SK-N-SH (cell line): ENCODE data around the gene SMAD7. TPM values are rescaled to one million over a fixed set of nuclear protein-coding genes. Genes with fewer than 3 reads are reported as not detected.
A peak's percentile ranks its signal among the peaks of the same experiment; 100 is the strongest.

ENCODE experiments used
- CTCF ChIA-PET: fragments of 300-600, 350-600 bp; formaldehyde crosslinking; extraction: SDS; loops from one replicate; lab custom pipeline; 2021; lab: Yijun Ruan, JAX
- POLR2A ChIA-PET: fragments of 350-600 bp; sonication (Branson Sonifier 250); formaldehyde crosslinking; extraction: SDS; loops from one replicate; lab custom pipeline; 2020; ENCODE audit warnings: antibody characterized with exemption, inconsistent platforms; lab: Yijun Ruan, JAX
- DNase-seq: peaks from one replicate; pipeline ENCODE4 v3.0.0; 2012
- H2AFZ ChIP-seq: fragments of 200-600 bp; sonication (generic); 2 replicates; pipeline ENCODE4 v1.8.1; 2016; ENCODE audit warnings: antibody characterized with exemption, mild to moderate bottlenecking, low read depth
- H3F3A ChIP-seq: fragments of 200-600 bp; sonication (generic); replicated peaks from 2 replicates; pipeline ENCODE3; 2016; ENCODE audit warnings: antibody characterized with exemption, mild to moderate bottlenecking; ENCODE audit not compliant: insufficient read depth
- H3K27ac ChIP-seq, 2 experiments: fragments of 200-500 bp in 1 of 2; fragments of 200-600 bp in 1 of 2; sonication (Bioruptor generic) in 1 of 2; sonication (generic), shearing (Covaris generic) in 1 of 2; 2 replicates each; pipeline versions ENCODE4 v1.5.1 to v1.6.1; 2014 to 2016; ENCODE audit warnings: low read depth in 2 of 2, inconsistent platforms in 1 of 2, low read length in 1 of 2, mild to moderate bottlenecking in 1 of 2, mixed read lengths in 1 of 2
- H3K27me3 ChIP-seq: fragments of 200-600 bp; sonication (generic), shearing (Covaris generic); 2 replicates; pipeline ENCODE4 v1.6.1; 2016; ENCODE audit warnings: mixed run types; ENCODE audit not compliant: insufficient read depth
- H3K36me3 ChIP-seq, 2 experiments: fragments of 200-500 bp in 1 of 2; fragments of 200-600 bp in 1 of 2; sonication (Bioruptor generic) in 1 of 2; sonication (generic) in 1 of 2; replicated peaks in 1 of 2; 2 replicates each; pipeline versions ENCODE3 to v1.5.1; 2014 to 2016; ENCODE audit warnings: low read length in 1 of 2, mild to moderate bottlenecking in 1 of 2; ENCODE audit not compliant: insufficient read depth in 2 of 2, control insufficient read depth in 1 of 2
- H3K4me1 ChIP-seq, 2 experiments: fragments of 200-500 bp in 1 of 2; fragments of 200-600 bp in 1 of 2; sonication (Bioruptor generic) in 1 of 2; sonication (generic), shearing (Covaris generic) in 1 of 2; 2 replicates each; pipeline versions ENCODE4 v1.5.1 to v1.6.1; 2014 to 2016; ENCODE audit warnings: low read depth in 1 of 2, low read length in 1 of 2, mixed run types in 1 of 2; ENCODE audit not compliant: insufficient read depth in 2 of 2, control insufficient read depth in 1 of 2
- H3K4me2 ChIP-seq: fragments of 200-600 bp; sonication (generic), shearing (Covaris generic); 2 replicates; pipeline ENCODE4 v1.6.1; 2017; ENCODE audit warnings: mixed run types
- H3K4me3 ChIP-seq, 2 experiments: fragments of 200-500 bp in 1 of 2; fragments of 200-600 bp in 1 of 2; sonication (Bioruptor generic) in 1 of 2; sonication (generic), shearing (Covaris generic) in 1 of 2; 2 replicates each; pipeline versions ENCODE4 v1.5.1 to v1.8.1; 2014 to 2016; ENCODE audit warnings: low read depth in 2 of 2, inconsistent platforms in 1 of 2, low read length in 1 of 2, mild to moderate bottlenecking in 1 of 2, mixed read lengths in 1 of 2, moderate library complexity in 1 of 2
- H3K79me2 ChIP-seq: fragments of 200-600 bp; sonication (generic); 2 replicates; pipeline ENCODE4 v1.8.1; 2017; ENCODE audit warnings: mild to moderate bottlenecking; ENCODE audit not compliant: insufficient read depth
- H3K9ac ChIP-seq: fragments of 200-600 bp; sonication (generic); 2 replicates; pipeline ENCODE4 v1.6.1; 2017; ENCODE audit warnings: mixed run types
- H3K9me2 ChIP-seq: fragments of 200-600 bp; sonication (generic); 2 replicates; pipeline ENCODE4 v1.6.1; 2017; ENCODE audit warnings: mixed run types
- H3K9me3 ChIP-seq: fragments of 200-600 bp; sonication (generic); 2 replicates; pipeline ENCODE4 v1.6.1; 2017; ENCODE audit warnings: mixed run types, mild to moderate bottlenecking, moderate library complexity
- H4K20me1 ChIP-seq: fragments of 200-600 bp; sonication (generic); 2 replicates; pipeline ENCODE4 v1.6.1; 2017; ENCODE audit warnings: mild to moderate bottlenecking, mixed run types; ENCODE audit not compliant: insufficient read depth
- CHD2 ChIP-seq: fragments of 150-350 bp; IDR thresholded peaks from 2 replicates; pipeline ENCODE4 v1.6.1; 2018; ENCODE audit warnings: low read length; ENCODE audit not compliant: partially characterized antibody
- ELF1 ChIP-seq: IDR thresholded peaks from 2 replicates; pipeline ENCODE4 v1.4.0; 2012
- EZH2phosphoT487 ChIP-seq: fragments of 200-600 bp; sonication (generic); IDR thresholded peaks from 2 replicates; pipeline ENCODE4 v1.6.1; 2017; ENCODE audit warnings: low read depth, mixed run types, mild to moderate bottlenecking, antibody characterized with exemption, moderate library complexity, borderline replicate concordance
- FOSL2 ChIP-seq: IDR thresholded peaks from 2 replicates; pipeline ENCODE4 v1.4.0; 2012; ENCODE audit warnings: low read depth, mild to moderate bottlenecking, moderate library complexity, borderline replicate concordance
- FOXJ3 ChIP-seq: sonication (generic); formaldehyde crosslinking; IDR thresholded peaks from 2 replicates; pipeline ENCODE4 v1.5.1; 2020; ENCODE audit warnings: mild to moderate bottlenecking, missing genetic modification reagents
- GATA2 ChIP-seq: sonication (generic); formaldehyde crosslinking; IDR thresholded peaks from 2 replicates; pipeline ENCODE4 v1.5.0; 2020; ENCODE audit warnings: mild to moderate bottlenecking, missing genetic modification reagents
- JUND ChIP-seq: IDR thresholded peaks from 2 replicates; pipeline ENCODE4 v1.4.0; 2012
- MAX ChIP-seq: IDR thresholded peaks from 2 replicates; pipeline ENCODE4 v1.4.0; 2012; ENCODE audit warnings: low read depth
- PBX3 ChIP-seq: IDR thresholded peaks from 2 replicates; pipeline ENCODE4; 2012
- POLR2AphosphoS5 ChIP-seq: IDR thresholded peaks from 2 replicates; pipeline ENCODE4 v1.6.1; 2012; ENCODE audit warnings: low read depth, low read length
- RCOR1 ChIP-seq: fragments of 150-350 bp; IDR thresholded peaks from 2 replicates; pipeline ENCODE4 v1.6.1; 2017; ENCODE audit warnings: antibody characterized with exemption, low read length
- TEAD4 ChIP-seq: IDR thresholded peaks from 2 replicates; pipeline ENCODE4 v1.4.0; 2012; ENCODE audit warnings: mild to moderate bottlenecking, borderline replicate concordance; ENCODE audit not compliant: insufficient read depth
- USF1 ChIP-seq: IDR thresholded peaks from 2 replicates; pipeline ENCODE4 v1.4.0; 2012; ENCODE audit warnings: low read depth, borderline replicate concordance
- ZBTB33 ChIP-seq: IDR thresholded peaks from 2 replicates; pipeline ENCODE4 v1.4.0; 2012; ENCODE audit warnings: low read depth, borderline replicate concordance
- WGBS: methylation state at CpG from one replicate; pipeline ENCODE4 v1.1.6; 2017; ENCODE audit warnings: low lambda C conversion rate; 5-methylcytosine and 5-hydroxymethylcytosine counted together
- polyA plus RNA-seq, 3 experiments: library from polyadenylated mRNA; depleted of rRNA; stranded (reverse); fragments of >200 nt; gene quantifications; 2 replicates each; pipeline ENCODE4 v1.2.3, GENCODE V29; 2012

The SMAD7 gene
- polyA plus RNA-seq, 1 of the 3 experiments (the other 2 are of a cell fraction), result 20.0 TPM

- no peak for TF ChIP-seq MAX
- TF ChIP-seq RCOR1, result no peak
- TF ChIP-seq FOXJ3 (CRISPR knock-in tag), result no peak
- no peak for TF ChIP-seq CHD2
- TF ChIP-seq, all 33 proteins: peak for 0
Observed at GRCh38 chr18:48933578-48934414, 17.0 kb downstream of the SMAD7 start (continued).

GRCh38 chr18:48932822-48933510 lies 17.8 kb downstream of the SMAD7 start:
- WGBS, result 66% methylated on average over 10 of the region's 10 CpGs
- POLR2A ChIA-PET, result interaction anchor here (1.3 kb wide), 1 partner anchor 74 kb away, joined by 7 read pairs; no protein-coding TSS in a partner anchor
- Histone ChIP-seq H3K4me1 (peaks cover 85 to 90% of the 10 kb centered on the region in 2 experiments), H3K9me2 (no peaks in the 10 kb centered on the region), H2AFZ (no peak overlapping the region), H3K79me2 (peaks cover 100% of the 10 kb centered on the region), H3K9ac (peak overlapping the region; percentile 37; the same call in 1 of the 2 replicates), H3K4me2 (peak overlapping the region; percentile 84), H3K27ac (peak overlapping the region; percentile 91 to 93), H3K9me3 (no peaks in the 10 kb centered on the region), H3K4me3 (0 out of 4 replicates have a peak overlapping the region, but pooled peaks of 1 of the 2 experiments have one; percentile 3), H3K27me3 (no peaks in the 10 kb centered on the region)
- no peak for DNase-seq
- TF ChIP-seq GATA2 (CRISPR knock-in tag) (no peak), FOSL2 (no peak), RCOR1 (no peak), ELF1 (no peak)
- TF ChIP-seq, all 33 proteins: peak for 0
- CTCF ChIA-PET, result interaction anchor here (0.9 to 2.5 kb wide), 7 partner anchors 9 to 578 kb away, joined by 3 to 8 read pairs (median 3); partner anchors contain the start of gene SMAD7
- Histone ChIP-seq H3K36me3 (peaks cover 7 to 28% of the 10 kb centered on the region in 2 experiments), H4K20me1 (peaks cover 96% of the 10 kb centered on the region), H3F3A (peaks cover 73% of the 10 kb centered on the region)

- no peak for DNase-seq
- Histone ChIP-seq H3F3A (peaks cover 76% of the 10 kb centered on the region), H3K27ac (peak overlapping the region; percentile 91 to 93), H4K20me1 (peaks cover 96% of the 10 kb centered on the region), H3K36me3 (peaks cover 5 to 25% of the 10 kb centered on the region in 2 experiments), H3K4me2 (peak overlapping the region; percentile 84), H3K9me2 (no peaks in the 10 kb centered on the region), H3K9ac (peak overlapping the region; percentile 37; the same call in 1 of the 2 replicates), H2AFZ (no peak overlapping the region), H3K79me2 (peaks cover 100% of the 10 kb centered on the region), H3K4me1 (peaks cover 85 to 90% of the 10 kb centered on the region in 2 experiments), H3K4me3 (0 out of 4 replicates have a peak overlapping the region, but pooled peaks of 1 of the 2 experiments have one; percentile 3), H3K27me3 (no peaks in the 10 kb centered on the region), H3K9me3 (no peaks in the 10 kb centered on the region)
- CTCF ChIA-PET, result interaction anchor here (0.9 to 2.5 kb wide), 7 partner anchors 9 to 578 kb away, joined by 3 to 8 read pairs (median 3); partner anchors contain the start of gene SMAD7
- 10% methylated on average over 7 of the region's 7 CpGs for WGBS
- POLR2A ChIA-PET, result interaction anchor here (1.3 kb wide), 1 partner anchor 73 kb away, joined by 7 read pairs; no protein-coding TSS in a partner anchor
- TF ChIP-seq TEAD4 (no peak), EZH2phosphoT487 (no peak), JUND (no peak), USF1 (no peak), POLR2AphosphoS5 (no peak), ZBTB33 (no peak), GATA2 (CRISPR knock-in tag) (no peak), PBX3 (no peak)
Observed at GRCh38 chr18:48932462-48932818, 18.3 kb downstream of the SMAD7 start.
